Right cardiac atrium (tissue), 5 donors: Measurements from ENCODE around the gene HS6ST3. TPM values are rescaled to one million over a fixed set of nuclear protein-coding genes. Genes with fewer than 3 reads are reported as not detected.

Experiments
- ATAC-seq, 2 donors: fragments of 200-7000 bp; cut with Tn5 transposase; one replicate each; pipeline versions ENCODE4 v1.8.0 to v1.9.1; 2020; ENCODE audit warnings: moderate library complexity in 2 of 2, mild to moderate bottlenecking in 1 of 2
- DNase-seq, 3 donors: peaks; one replicate each; pipeline ENCODE4 v3.0.0-alpha.2; 2020
- H3K27ac ChIP-seq: one replicate; pipeline ENCODE4 v1.5.1; 2013; ENCODE audit warnings: mild to moderate bottlenecking, low read length, control low read depth, moderate library complexity
- H3K27me3 ChIP-seq: one replicate; pipeline ENCODE4 v1.6.1; 2013; ENCODE audit not compliant: control insufficient read depth, insufficient read depth
- H3K4me1 ChIP-seq: one replicate; pipeline ENCODE4 v1.6.1; 2013; ENCODE audit warnings: low read length; ENCODE audit not compliant: control insufficient read depth, insufficient read depth
- H3K4me3 ChIP-seq: one replicate; pipeline ENCODE4 v1.5.1; 2013; ENCODE audit warnings: low read length, control low read depth
- H3K9me3 ChIP-seq: one replicate; pipeline ENCODE4 v1.6.1; 2013; ENCODE audit warnings: low read length; ENCODE audit not compliant: control insufficient read depth
- WGBS: extraction: QIAGEN DNeasy Blood & Tissue Kit; methylation state at CpG from one replicate; pipeline ENCODE4 v1.1.7; 2013; 5-methylcytosine and 5-hydroxymethylcytosine counted together
- intact Hi-C, 4 donors: fragments of 100-400 bp; cut with DNase I; formaldehyde crosslinking; loops; one replicate each; pipeline versions ENCODE4 v1.11.0 to v1.14.0; 2022 to 2023
- polyA plus RNA-seq: library from polyadenylated mRNA; stranded (reverse); fragments of 200-250 nt; gene quantifications from one replicate; pipeline ENCODE4 v1.2.3, GENCODE V29; 2013
- total RNA-seq, 4 donors: library from RNA; stranded (reverse); fragmentation: NEBNext Ultra II Directional; extraction: Animal tissue kit (Norgen Biotek cat#: 25700); gene quantifications; one replicate each; pipeline ENCODE4 v1.2.1, GENCODE V29; 2021
- donor health status: healthy with polysubstance abuse.
- donor health status: DM: no; HTN: yes; CAD: no.
- donor health status: DM: no; HTN: no; CAD: no.
- donor health status: DM: no; HTN: yes; CAD: no; lungs with severe emphysema.
- donor health status: DM: yes; HTN: yes; CAD: no.

The HS6ST3 gene
- total and polyA plus RNA-seq, 5 donors: 0.64 to 1.3 (median 0.79) TPM

DNA sequence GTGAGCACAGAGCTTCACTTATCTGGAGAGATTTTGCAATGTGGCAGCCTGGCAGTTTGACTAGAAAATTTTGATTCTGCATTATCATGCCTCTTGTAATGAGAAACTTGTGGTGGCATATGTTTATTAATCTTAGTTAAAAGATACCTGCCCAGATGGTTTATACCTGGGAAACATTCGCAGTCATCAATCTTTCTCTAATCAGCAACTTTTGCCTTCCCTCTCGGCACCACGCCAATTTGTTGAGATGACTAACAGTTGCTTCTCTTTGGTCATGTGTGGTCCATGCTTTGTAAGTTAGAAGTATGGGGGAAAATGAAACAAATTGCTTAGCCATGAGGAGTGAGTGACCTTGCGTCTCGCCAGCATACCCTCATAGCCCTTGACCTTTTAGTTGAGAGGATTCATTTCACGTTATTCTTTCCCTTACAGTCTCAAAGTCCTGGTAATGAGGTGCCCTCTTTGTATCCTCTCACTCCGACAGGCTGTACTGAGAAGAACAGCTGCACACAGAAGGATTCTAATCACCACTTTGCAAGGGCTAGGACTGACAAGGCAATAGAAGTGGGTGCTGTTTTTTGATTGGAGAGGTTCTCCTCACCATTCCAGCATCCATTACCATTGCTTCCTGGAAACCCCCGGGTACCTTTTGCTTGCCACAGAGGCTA lies 703.0 kb downstream of the HS6ST3 start:
- H3K27me3 ChIP-seq: no peaks in the 10 kb centered on the region
- H3K4me3 ChIP-seq: no peak overlapping the region
- H3K27ac ChIP-seq: no peak overlapping the region
- peak; percentile 27 to 52 (median 33) for DNase-seq
- intact Hi-C loops: no loop called here
- WGBS: 72% methylated on average over 8 of the region's 8 CpGs
- H3K9me3 ChIP-seq: no peaks in the 10 kb centered on the region
- H3K4me1 ChIP-seq: no peaks in the 10 kb centered on the region
- peak in 1 of 2 donors; percentile 29 for ATAC-seq

DNA sequence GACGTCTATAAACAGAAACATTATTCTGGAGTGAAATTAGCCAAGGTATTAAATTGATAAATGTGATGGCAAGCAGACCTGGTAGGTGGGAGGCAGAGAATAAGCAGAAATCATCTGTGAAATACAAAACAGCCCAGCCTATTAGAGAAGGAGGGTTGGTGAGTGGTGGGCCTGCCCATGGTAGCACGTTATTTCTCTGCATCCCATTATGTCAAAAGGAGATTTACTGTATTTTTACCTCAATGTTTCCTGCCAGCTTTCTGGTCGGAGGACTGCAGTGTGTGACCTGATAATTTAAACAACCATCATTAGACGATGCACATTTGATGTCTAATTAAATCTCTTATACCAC lies 703.5 kb downstream of the HS6ST3 start:
- no peaks in the 10 kb centered on the region for H3K4me1 ChIP-seq
- no peak for DNase-seq

DNA sequence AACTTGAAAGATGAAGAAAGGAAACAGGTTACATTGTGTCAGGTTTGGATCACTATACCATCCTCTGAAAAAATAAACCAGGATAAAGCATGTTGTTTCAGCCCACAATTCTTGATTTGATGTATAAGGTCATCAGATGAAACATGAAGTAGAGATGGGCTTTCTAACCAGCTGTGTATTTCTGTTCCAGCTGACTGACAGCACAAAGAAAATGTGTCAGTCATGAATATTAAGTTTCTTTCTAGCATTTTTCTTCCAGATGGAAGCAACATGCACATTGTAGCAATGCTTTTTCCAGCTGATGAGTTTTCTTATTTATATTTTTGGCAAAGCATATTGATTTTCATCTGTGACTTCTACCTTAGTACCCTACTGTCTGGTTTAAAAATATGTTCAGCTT lies 704.8 kb downstream of the HS6ST3 start:
- DNase-seq (no peak), ATAC-seq (no peak)
- Histone ChIP-seq H3K4me1 (no peaks in the 10 kb centered on the region), H3K4me3 (no peak overlapping the region), H3K27ac (no peak overlapping the region), H3K9me3 (no peaks in the 10 kb centered on the region), H3K27me3 (no peaks in the 10 kb centered on the region)
- intact Hi-C loops: no loop called here

More for the DNA sequence above, 703.5 kb downstream of the HS6ST3 start:
- WGBS: 71% methylated on average over 4 of the region's 4 CpGs
- H3K27me3 ChIP-seq: no peaks in the 10 kb centered on the region
- ATAC-seq: no peak
- H3K27ac ChIP-seq: no peak overlapping the region
- H3K9me3 ChIP-seq: no peaks in the 10 kb centered on the region
- H3K4me3 ChIP-seq: no peak overlapping the region
- intact Hi-C loops: no loop called here

DNA sequence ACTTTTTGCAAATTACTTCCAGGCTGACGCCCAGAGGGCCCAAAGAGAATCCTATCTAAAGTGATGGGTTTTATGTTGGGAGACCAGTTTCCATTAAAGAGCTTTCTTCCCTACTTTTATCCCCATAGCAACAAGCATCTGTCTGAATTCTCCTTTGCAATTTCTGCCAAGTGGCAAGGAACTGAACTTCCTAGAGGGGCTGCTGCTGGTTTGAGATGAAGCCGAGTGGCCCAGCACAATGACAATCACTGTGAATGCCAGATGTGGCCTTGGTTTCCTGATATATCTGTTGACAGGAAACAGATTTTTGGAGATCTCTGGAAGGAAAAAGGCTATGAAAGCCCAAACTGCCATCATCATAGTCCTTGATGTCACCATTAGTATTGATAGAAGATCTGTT lies 705.8 kb downstream of the HS6ST3 start:
- H3K4me1 ChIP-seq: no peaks in the 10 kb centered on the region
- DNase-seq: no peak
- WGBS: 51% methylated on average over 2 of the region's 2 CpGs
- no peak for ATAC-seq
- no peaks in the 10 kb centered on the region for H3K9me3 ChIP-seq
- no peaks in the 10 kb centered on the region for H3K27me3 ChIP-seq
- H3K27ac ChIP-seq: no peak overlapping the region
- no peak overlapping the region for H3K4me3 ChIP-seq
- intact Hi-C loops: no loop called here

DNA sequence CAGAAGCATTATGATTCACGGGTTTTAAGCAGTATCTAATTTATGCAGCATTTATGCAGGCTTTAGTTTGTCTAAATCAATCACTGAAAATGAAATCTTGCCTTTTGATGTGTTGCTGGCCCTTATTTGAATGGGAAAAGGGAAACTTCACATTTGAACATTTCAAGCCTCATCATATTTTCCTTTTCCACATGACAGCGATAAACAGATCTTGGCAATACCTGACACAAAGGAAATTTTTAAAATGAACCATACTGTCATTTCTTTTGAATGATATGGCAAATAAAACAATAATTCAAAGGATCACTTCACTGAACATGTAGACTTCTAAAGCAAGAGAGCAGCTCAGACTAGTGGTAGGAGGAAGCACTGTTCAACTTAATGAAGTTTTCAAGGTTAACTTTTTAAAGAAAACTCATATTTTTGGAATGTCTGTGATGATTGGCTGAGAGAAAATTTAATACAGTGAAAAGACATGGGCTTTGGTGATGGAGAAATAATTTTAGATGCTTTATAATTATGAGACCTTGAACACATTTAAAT lies 706.3 kb downstream of the HS6ST3 start:
- 78% methylated on average over 2 of the region's 2 CpGs for WGBS
- Histone ChIP-seq H3K9me3 (no peaks in the 10 kb centered on the region), H3K27me3 (no peaks in the 10 kb centered on the region), H3K4me3 (no peak overlapping the region), H3K4me1 (no peaks in the 10 kb centered on the region), H3K27ac (no peak overlapping the region)
- DNase-seq (no peak), ATAC-seq (no peak)
- intact Hi-C loops: no loop called here

DNA sequence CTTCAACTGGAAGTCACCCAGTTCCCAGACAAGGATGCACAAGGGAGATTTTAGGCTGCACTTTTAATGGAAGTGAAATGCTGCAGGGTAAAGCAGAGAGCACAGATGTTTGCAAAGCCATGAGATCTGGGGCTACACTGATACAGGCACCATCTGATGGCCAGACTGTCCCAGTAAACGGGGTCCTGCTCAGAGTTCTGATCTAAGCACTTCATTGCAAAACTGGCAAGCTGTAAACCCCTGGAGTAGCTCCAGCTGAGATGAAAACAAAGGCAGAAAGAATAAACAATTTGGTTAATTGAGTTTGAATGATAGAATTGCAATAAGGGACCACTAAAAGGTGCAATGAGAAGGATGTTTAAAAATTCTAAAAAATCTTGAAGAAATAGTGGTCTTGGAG lies 707.2 kb downstream of the HS6ST3 start:
- no peak for DNase-seq
- H3K27ac ChIP-seq: no peak overlapping the region
- H3K9me3 ChIP-seq: no peaks in the 10 kb centered on the region
- H3K4me1 ChIP-seq: no peaks in the 10 kb centered on the region
- no peak for ATAC-seq
- no peak overlapping the region for H3K4me3 ChIP-seq
- intact Hi-C loops: no loop called here
- 24% methylated on average over 1 of the region's 1 CpG for WGBS
- H3K27me3 ChIP-seq: no peaks in the 10 kb centered on the region

- intact Hi-C loops: no loop called here
- Histone ChIP-seq H3K27me3 (no peaks in the 10 kb centered on the region), H3K4me3 (no peak overlapping the region), H3K4me1 (no peaks in the 10 kb centered on the region), H3K27ac (no peak overlapping the region), H3K9me3 (no peaks in the 10 kb centered on the region)
- no peak for DNase-seq
- 78% methylated on average over 3 of the region's 3 CpGs for WGBS
- no peak for ATAC-seq
These were observed 713.7 kb downstream of the HS6ST3 start for GRCh38 chr13:96803456-96804100.

DNA sequence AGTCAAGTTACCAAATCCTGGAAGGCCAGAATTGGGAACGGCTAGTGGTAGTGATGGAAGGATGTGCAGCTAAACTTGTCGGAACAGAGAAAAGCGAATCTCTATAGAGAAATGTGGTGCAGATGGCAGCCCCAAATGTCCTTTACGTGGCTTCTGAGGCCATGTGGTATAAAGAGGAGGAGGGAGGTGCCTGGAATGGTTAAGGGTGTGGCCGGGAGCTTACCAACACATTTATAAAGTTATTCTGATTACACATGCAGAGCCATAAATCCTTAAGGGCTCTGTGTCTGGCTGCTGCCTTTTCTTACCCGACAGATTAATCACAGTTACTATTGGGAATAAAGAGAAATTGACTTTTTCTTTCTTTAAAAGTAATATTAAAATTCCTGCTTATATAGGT lies 714.3 kb downstream of the HS6ST3 start:
- no peak overlapping the region for H3K27ac ChIP-seq
- WGBS: 88% methylated on average over 6 of the region's 6 CpGs
- DNase-seq: no peak
- intact Hi-C loops: no loop called here
- H3K4me3 ChIP-seq: no peak overlapping the region
- H3K9me3 ChIP-seq: no peaks in the 10 kb centered on the region
- no peaks in the 10 kb centered on the region for H3K4me1 ChIP-seq
- H3K27me3 ChIP-seq: no peaks in the 10 kb centered on the region
- ATAC-seq: no peak

GRCh38 chr13:96806746-96807145 lies 716.8 kb downstream of the HS6ST3 start:
- intact Hi-C loops: no loop called here
- 76% methylated on average over 3 of the region's 3 CpGs for whole genome bisulfite sequencing
- DNase-seq (no peak), ATAC-seq (no peak)
- Histone ChIP-seq H3K27me3 (no peaks in the 10 kb centered on the region), H3K4me3 (no peak overlapping the region), H3K9me3 (no peaks in the 10 kb centered on the region), H3K4me1 (peaks cover 2% of the 10 kb centered on the region), H3K27ac (no peak overlapping the region)

DNA sequence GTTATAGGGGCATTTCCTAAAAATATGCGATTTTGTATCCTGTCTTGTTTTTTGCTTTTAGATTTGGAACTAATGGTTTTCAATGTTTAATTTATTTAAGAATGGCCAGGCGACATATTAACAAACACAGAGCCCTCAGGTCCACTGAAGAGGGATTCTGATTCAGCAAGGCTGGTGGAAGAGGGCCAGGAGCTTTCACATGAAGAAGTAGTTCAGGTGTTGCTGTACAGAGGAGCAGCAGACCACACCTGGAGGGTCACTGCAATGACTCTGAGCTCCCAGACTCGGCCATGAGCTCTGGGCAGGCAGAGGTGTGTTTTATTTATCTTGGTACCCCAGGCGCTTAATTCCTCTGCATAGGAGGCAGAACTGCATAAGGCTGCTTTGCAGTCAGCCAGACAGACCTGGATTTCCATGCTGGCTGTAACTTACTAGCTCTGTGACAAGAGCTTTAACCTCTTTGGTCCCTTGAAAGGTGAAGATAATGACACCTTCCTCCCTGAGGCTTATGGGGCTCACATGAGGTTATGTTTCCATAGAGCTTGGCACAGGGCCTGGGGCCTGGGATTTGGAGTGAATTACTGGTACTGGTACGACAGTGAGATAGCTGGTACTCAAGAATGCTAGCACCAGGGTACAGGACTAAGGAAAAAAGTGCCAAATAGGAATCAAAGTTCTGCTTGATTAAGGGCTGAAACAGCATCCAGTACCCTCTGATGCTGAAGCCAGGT lies 719.6 kb downstream of the HS6ST3 start:
- ATAC-seq: peak; percentile 70 to 74
- Histone ChIP-seq H3K4me1 (peaks cover 2% of the 10 kb centered on the region), H3K4me3 (no peak overlapping the region), H3K27me3 (no peaks in the 10 kb centered on the region), H3K27ac (no peak overlapping the region), H3K9me3 (no peaks in the 10 kb centered on the region)
- 65% methylated on average over 5 of the region's 5 CpGs for WGBS
- intact Hi-C loops: loop anchor here in 1 of 4 donors (10.0 kb wide), 1 partner anchor 785 kb away; no protein-coding TSS in a partner anchor
- DNase-seq: peak in 2 of 3 donors; percentile 40 to 73

GRCh38 chr13:96810104-96810503 lies 720.2 kb downstream of the HS6ST3 start:
- H3K27me3 ChIP-seq: no peaks in the 10 kb centered on the region
- no peak for DNase-seq
- H3K9me3 ChIP-seq: no peaks in the 10 kb centered on the region
- no peak overlapping the region for H3K4me3 ChIP-seq
- H3K4me1 ChIP-seq: peaks cover 2% of the 10 kb centered on the region
- ATAC-seq: peak in 1 of 2 donors; percentile 69
- no peak overlapping the region for H3K27ac ChIP-seq
- intact Hi-C loops: loop anchor here in 1 of 4 donors (10.0 kb wide), 1 partner anchor 785 kb away; no protein-coding TSS in a partner anchor
- 47% methylated on average over 4 of the region's 4 CpGs for WGBS
